ENCODE data around the gene DHCR7.

Gene DHCR7

DNA sequence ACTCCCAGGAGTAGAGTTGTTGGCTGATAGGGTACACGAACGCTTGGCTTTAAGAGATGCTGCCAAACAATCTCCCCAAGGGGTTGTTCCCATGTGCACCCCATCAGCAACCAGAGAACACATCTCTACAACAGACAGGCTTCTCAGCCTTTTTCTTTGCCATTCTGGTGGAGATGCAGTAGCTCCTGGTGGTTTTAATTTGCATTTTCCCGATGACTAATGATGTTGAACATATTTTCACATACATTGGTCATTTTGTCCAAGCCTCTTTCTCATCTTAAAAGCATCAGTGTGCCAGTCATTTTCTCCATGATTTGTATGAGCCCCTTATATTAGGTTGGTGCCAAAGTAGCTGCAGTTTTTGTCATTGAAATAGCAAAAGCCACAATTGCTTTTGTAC is 21.8 kb downstream of the DHCR7 start:
- Histone ChIP-seq H3K27me3 (ENCODE audit: low read length) (no peaks in the 10 kb centered on the region), H3K4me3 (ENCODE audit: insufficient read depth, low read length, poor library complexity, severe bottlenecking) (no peak overlapping the region), H3K79me2 (ENCODE audit: insufficient read depth, low read length) (no peaks in the 10 kb centered on the region), H3K9me2 (replicated peaks; ENCODE audit: insufficient read depth, low read length) (no peaks in the 10 kb centered on the region), H3K27ac (ENCODE audit: low read depth, low read length) (no peak overlapping the region), H3F3A (ENCODE audit: insufficient read depth) (no peaks in the 10 kb centered on the region), H3K9me3 (ENCODE audit: insufficient read depth, low read length) (no peaks in the 10 kb centered on the region), H3K4me2 (ENCODE audit: low read depth, low read length, poor library complexity, severe bottlenecking) (no peak overlapping the region), H2AFZ (ENCODE audit: low read depth, low read length, severe bottlenecking) (no peak overlapping the region), H4K20me1 (ENCODE audit: low read depth, low read length) (no peaks in the 10 kb centered on the region), H3K9ac (ENCODE audit: low read length) (no peak overlapping the region), H3K36me3 (ENCODE audit: low read length) (no peaks in the 10 kb centered on the region)
- TF ChIP-seq, protein P1, sequence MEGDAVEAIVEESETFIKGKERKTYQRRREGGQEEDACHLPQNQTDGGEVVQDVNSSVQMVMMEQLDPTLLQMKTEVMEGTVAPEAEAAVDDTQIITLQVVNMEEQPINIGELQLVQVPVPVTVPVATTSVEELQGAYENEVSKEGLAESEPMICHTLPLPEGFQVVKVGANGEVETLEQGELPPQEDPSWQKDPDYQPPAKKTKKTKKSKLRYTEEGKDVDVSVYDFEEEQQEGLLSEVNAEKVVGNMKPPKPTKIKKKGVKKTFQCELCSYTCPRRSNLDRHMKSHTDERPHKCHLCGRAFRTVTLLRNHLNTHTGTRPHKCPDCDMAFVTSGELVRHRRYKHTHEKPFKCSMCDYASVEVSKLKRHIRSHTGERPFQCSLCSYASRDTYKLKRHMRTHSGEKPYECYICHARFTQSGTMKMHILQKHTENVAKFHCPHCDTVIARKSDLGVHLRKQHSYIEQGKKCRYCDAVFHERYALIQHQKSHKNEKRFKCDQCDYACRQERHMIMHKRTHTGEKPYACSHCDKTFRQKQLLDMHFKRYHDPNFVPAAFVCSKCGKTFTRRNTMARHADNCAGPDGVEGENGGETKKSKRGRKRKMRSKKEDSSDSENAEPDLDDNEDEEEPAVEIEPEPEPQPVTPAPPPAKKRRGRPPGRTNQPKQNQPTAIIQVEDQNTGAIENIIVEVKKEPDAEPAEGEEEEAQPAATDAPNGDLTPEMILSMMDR (IDR thresholded peaks at IDR 0.05; ENCODE audit: insufficient read depth, low read length, poor library complexity, severe bottlenecking), result no peak
- no peak for TF ChIP-seq EZH2phosphoT487 (conservative IDR thresholded peaks at IDR 0.05; ENCODE audit: low read length)

- Histone ChIP-seq H2AFZ (ENCODE audit: low read depth, low read length, severe bottlenecking) (no peak overlapping the region), H3K9me3 (ENCODE audit: insufficient read depth, low read length) (no peaks in the 10 kb centered on the region), H3K79me2 (ENCODE audit: insufficient read depth, low read length) (no peaks in the 10 kb centered on the region), H3K9me2 (replicated peaks; ENCODE audit: insufficient read depth, low read length) (no peaks in the 10 kb centered on the region), H3K36me3 (ENCODE audit: low read length) (no peaks in the 10 kb centered on the region), H4K20me1 (ENCODE audit: low read depth, low read length) (no peaks in the 10 kb centered on the region), H3F3A (ENCODE audit: insufficient read depth) (no peaks in the 10 kb centered on the region), H3K9ac (ENCODE audit: low read length) (no peak overlapping the region), H3K4me2 (ENCODE audit: low read depth, low read length, poor library complexity, severe bottlenecking) (no peak overlapping the region), H3K27ac (ENCODE audit: low read depth, low read length) (no peak overlapping the region), H3K27me3 (ENCODE audit: low read length) (no peaks in the 10 kb centered on the region), H3K4me3 (ENCODE audit: insufficient read depth, low read length, poor library complexity, severe bottlenecking) (no peak overlapping the region)
- no peak for TF ChIP-seq EZH2phosphoT487 (conservative IDR thresholded peaks at IDR 0.05; ENCODE audit: low read length)
- TF ChIP-seq, protein P1 (IDR thresholded peaks at IDR 0.05; ENCODE audit: insufficient read depth, low read length, poor library complexity, severe bottlenecking), result no peak
Observed at GRCh38 chr11:71425860-71426259, 22.3 kb downstream of the DHCR7 start.

DNA sequence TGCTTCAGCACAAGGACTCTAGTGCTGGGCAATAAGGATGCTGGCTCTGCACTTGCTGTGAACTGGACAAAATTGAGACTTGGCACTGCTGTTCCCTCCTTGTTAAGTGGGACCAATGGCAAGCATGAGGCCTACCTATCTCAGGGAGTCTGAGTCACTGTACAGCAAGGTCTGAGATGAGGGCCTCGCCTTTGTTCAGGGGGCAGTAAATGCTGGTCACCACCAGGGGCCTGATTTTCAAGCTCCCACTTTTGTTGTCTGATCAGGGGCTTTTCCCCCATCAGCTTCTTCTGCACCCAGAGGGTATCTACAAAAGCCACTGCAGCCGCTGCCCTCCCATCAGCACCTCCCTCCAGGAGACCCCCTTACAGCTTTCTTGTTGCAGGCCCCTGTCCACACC is 22.8 kb downstream of the DHCR7 start:
- Histone ChIP-seq H3K27ac (ENCODE audit: low read depth, low read length) (no peak overlapping the region), H3K4me3 (ENCODE audit: insufficient read depth, low read length, poor library complexity, severe bottlenecking) (no peak overlapping the region), H3K27me3 (ENCODE audit: low read length) (no peaks in the 10 kb centered on the region), H2AFZ (ENCODE audit: low read depth, low read length, severe bottlenecking) (no peak overlapping the region), H3K79me2 (ENCODE audit: insufficient read depth, low read length) (no peaks in the 10 kb centered on the region), H3K9me2 (replicated peaks; ENCODE audit: insufficient read depth, low read length) (no peaks in the 10 kb centered on the region), H3K9ac (ENCODE audit: low read length) (no peak overlapping the region), H3K4me2 (ENCODE audit: low read depth, low read length, poor library complexity, severe bottlenecking) (no peak overlapping the region), H4K20me1 (ENCODE audit: low read depth, low read length) (no peaks in the 10 kb centered on the region), H3K9me3 (ENCODE audit: insufficient read depth, low read length) (no peaks in the 10 kb centered on the region), H3F3A (ENCODE audit: insufficient read depth) (no peaks in the 10 kb centered on the region), H3K36me3 (ENCODE audit: low read length) (no peaks in the 10 kb centered on the region)
- TF ChIP-seq, protein P1 (IDR thresholded peaks at IDR 0.05; ENCODE audit: insufficient read depth, low read length, poor library complexity, severe bottlenecking), result no peak
- no peak for TF ChIP-seq EZH2phosphoT487 (conservative IDR thresholded peaks at IDR 0.05; ENCODE audit: low read length)

Measured in SU-DHL-6 (cell line).